ENCODE measurements around the gene CACNA2D1. TPM values are rescaled to one million over a fixed set of nuclear protein-coding genes. Genes with fewer than 3 reads are reported as not detected.

The CACNA2D1 gene
- total RNA-seq, 2 experiments from 2014 or later, result not detected

GRCh38 chr7:81934596-81935301 is 508.8 kb downstream of the CACNA2D1 start:
- no peak for ATAC-seq
- H3K36me3 Mint-ChIP-seq (ENCODE audit: low read depth), result no peaks in the 10 kb centered on the region
- no peak for DNase-seq
- no peak for TF ChIP-seq CTCF (IDR thresholded peaks at IDR 0.05)
- ChIA-PET CTCF (no interaction called here), POLR2A (no interaction called here)
- H3K4me1 Mint-ChIP-seq (ENCODE audit: low read depth), result no peaks in the 10 kb centered on the region
- no peak overlapping the region for H3K27ac Mint-ChIP-seq
- intact Hi-C loops (cut with micrococcal nuclease), result no loop called here
- no peaks in the 10 kb centered on the region for H3K9me3 Mint-ChIP-seq
- H3K4me3 Mint-ChIP-seq, result no peak overlapping the region
- H3K27me3 Mint-ChIP-seq, result no peaks in the 10 kb centered on the region

- DNase-seq, result no peak
- intact Hi-C loops (cut with micrococcal nuclease), result no loop called here
- ATAC-seq, result no peak
- Mint-ChIP-seq H3K27ac (no peak overlapping the region), H3K36me3 (ENCODE audit: low read depth) (no peaks in the 10 kb centered on the region), H3K4me3 (no peak overlapping the region), H3K4me1 (ENCODE audit: low read depth) (no peaks in the 10 kb centered on the region), H3K9me3 (no peaks in the 10 kb centered on the region), H3K27me3 (no peaks in the 10 kb centered on the region)
- TF ChIP-seq CTCF (IDR thresholded peaks at IDR 0.05), result no peak
- POLR2A ChIA-PET, result no interaction called here
- CTCF ChIA-PET, result no interaction called here
Measured at GRCh38 chr7:81932936-81933335, 510.6 kb downstream of the CACNA2D1 start.

- no peaks in the 10 kb centered on the region for H3K27me3 Mint-ChIP-seq
- ChIA-PET CTCF (no interaction called here), POLR2A (no interaction called here)
- DNase-seq (no peak), ATAC-seq (no peak)
- no peak overlapping the region for H3K4me3 Mint-ChIP-seq
- H3K9me3 Mint-ChIP-seq, result no peaks in the 10 kb centered on the region
- no peak overlapping the region for H3K27ac Mint-ChIP-seq
- H3K36me3 Mint-ChIP-seq (ENCODE audit: low read depth), result no peaks in the 10 kb centered on the region
- no peaks in the 10 kb centered on the region for H3K4me1 Mint-ChIP-seq (ENCODE audit: low read depth)
- intact Hi-C loops (cut with micrococcal nuclease), result no loop called here
- no peak for TF ChIP-seq CTCF (IDR thresholded peaks at IDR 0.05)
Measured at GRCh38 chr7:81929386-81929785, 514.2 kb downstream of the CACNA2D1 start.

- Mint-ChIP-seq H3K27me3 (no peaks in the 10 kb centered on the region), H3K4me1 (ENCODE audit: low read depth) (no peaks in the 10 kb centered on the region), H3K36me3 (ENCODE audit: low read depth) (no peaks in the 10 kb centered on the region), H3K4me3 (no peak overlapping the region), H3K27ac (no peak overlapping the region), H3K9me3 (no peaks in the 10 kb centered on the region)
- TF ChIP-seq CTCF (IDR thresholded peaks at IDR 0.05), result no peak
- CTCF ChIA-PET, result no interaction called here
- intact Hi-C loops (cut with micrococcal nuclease), result no loop called here
- POLR2A ChIA-PET, result no interaction called here
- no peak for DNase-seq
- no peak for ATAC-seq
Measured at GRCh38 chr7:81926154-81926553, 517.4 kb downstream of the CACNA2D1 start.

- no peak for ATAC-seq
- H3K36me3 Mint-ChIP-seq (ENCODE audit: low read depth), result no peaks in the 10 kb centered on the region
- CTCF ChIA-PET, result no interaction called here
- no peaks in the 10 kb centered on the region for H3K4me1 Mint-ChIP-seq (ENCODE audit: low read depth)
- H3K27me3 Mint-ChIP-seq, result no peaks in the 10 kb centered on the region
- TF ChIP-seq CTCF (IDR thresholded peaks at IDR 0.05), result no peak
- DNase-seq, result no peak
- no peak overlapping the region for H3K27ac Mint-ChIP-seq
- intact Hi-C loops (cut with micrococcal nuclease), result no loop called here
- H3K9me3 Mint-ChIP-seq, result no peaks in the 10 kb centered on the region
- POLR2A ChIA-PET, result no interaction called here
- no peak overlapping the region for H3K4me3 Mint-ChIP-seq
Measured at GRCh38 chr7:81925530-81925929, 518.0 kb downstream of the CACNA2D1 start.
